Ovary (tissue), 3 donors: ENCODE results near the gene DPRX.

Source experiments
- CTCF ChIP-seq, 3 donors: fragments of 450-650 bp in 2 of 3; fragments of 200-600 bp in 1 of 3; IDR thresholded peaks; one replicate each; pipeline versions ENCODE4 v1.5.1 to v1.8.0; 2016 to 2022; ENCODE audit warnings: antibody characterized with exemption in 3 of 3, mild to moderate bottlenecking in 1 of 3
- EP300 ChIP-seq: sonication (generic); formaldehyde crosslinking; IDR thresholded peaks from one replicate; pipeline ENCODE4 v1.6.1; 2017; ENCODE audit warnings: antibody characterized with exemption
- POLR2A ChIP-seq: fragments of 450-650 bp; IDR thresholded peaks from one replicate; pipeline ENCODE4 v1.6.1; 2017; ENCODE audit warnings: antibody characterized with exemption, mild to moderate bottlenecking, moderate library complexity
- donor health status: DM: no; HTN: no; CAD: no.

DNA sequence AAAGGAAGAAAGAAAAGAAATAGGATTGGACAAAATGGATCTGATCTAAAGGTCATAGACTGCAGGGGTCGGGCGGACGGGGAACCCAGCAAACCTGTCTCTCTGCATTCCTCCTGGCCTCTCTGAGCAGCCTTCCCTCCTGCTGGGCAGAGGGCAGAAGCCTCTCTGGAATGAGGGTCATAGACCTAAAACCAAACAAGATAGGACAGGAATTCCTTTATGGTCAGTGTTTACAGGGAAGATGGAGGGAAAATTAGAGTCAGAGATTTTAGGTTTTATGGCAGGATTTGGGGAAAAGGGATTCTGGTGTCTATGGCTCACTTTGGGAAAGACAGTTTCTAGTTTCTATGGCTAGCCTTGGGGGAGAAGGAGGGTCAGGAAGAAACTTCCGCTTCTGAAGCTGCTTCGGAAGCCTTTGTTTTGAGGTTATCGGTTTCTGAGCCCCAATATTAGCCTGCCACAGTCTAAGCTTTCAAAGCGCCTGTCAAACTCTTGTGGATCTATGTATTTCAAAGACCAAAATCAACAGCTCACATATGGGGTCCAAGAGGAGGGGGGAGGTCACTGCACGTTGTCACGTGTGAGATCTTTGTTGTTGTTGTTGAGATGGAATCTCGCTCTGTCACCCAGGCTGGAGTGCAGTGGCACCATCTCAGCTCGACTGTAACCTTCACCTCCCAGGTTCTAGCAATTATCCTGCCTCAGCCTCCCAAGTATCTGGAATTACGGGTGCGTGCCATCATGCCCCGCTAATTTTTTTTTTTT, 18.9 kb upstream of the DPRX start:
- TF ChIP-seq CTCF (IDR thresholded peaks at IDR 0.05) (no peak), EP300 (no peak), POLR2A (no peak)
